ENCODE data around the gene ITGAX. TPM values are rescaled to one million over a fixed set of nuclear protein-coding genes. Genes with fewer than 3 reads are reported as not detected.

Gene ITGAX
- total and polyA plus RNA-seq, 7 donors = 0.60 to 7.6 (median 1.8) TPM

DNA sequence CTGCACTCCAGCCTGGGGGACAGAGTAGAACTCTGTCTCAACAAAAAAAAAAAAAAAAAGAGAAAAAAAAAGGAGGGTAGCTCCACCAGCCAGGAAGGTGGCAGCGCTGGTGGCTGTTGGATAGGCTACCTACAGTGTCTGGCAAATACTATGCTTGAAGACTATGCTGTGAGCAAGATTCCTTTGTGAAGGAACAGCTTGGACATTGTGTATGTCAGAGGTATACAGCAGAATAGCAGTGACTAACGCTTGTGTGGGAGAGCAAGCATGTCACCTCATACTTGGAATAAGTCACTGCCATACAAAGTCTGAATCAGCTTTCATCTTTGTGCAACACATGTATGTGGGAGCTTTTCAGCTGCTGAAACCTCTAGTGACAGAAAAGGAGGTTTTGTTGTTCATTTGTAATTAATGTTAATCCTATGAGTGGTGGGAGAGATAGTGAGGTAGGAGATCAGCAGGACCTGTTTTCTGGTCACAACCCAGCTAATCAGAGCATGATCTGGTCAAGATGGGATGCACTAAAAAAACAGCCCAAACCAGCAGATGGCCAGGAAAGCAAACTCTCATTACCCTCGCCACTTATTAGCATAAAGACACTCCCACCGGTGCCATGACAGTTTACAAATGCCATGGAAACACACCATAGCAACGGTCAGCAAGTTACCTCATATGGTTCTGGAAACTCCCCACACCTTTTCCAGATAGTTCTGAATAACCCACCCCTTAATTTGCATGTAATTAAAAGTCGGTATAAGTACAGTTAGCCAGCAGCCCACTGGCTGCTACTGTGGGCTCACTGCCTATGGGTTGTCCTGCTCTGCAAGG, 31.4 kb downstream of the ITGAX start:
- Histone ChIP-seq H3K27me3 (peaks cover 0 to 21% (median 0%) of the 10 kb centered on the region in 3 donors), H3K36me3 (no peaks in the 10 kb centered on the region), H3K9me3 (no peaks in the 10 kb centered on the region), H3K27ac (no peak overlapping the region), H3K4me1 (no peaks in the 10 kb centered on the region), H3K4me3 (no peak overlapping the region)
- DNase-seq = no peak
- WGBS, 2 donors = 22 to 51% methylated on average over 6 of the region's 6 CpGs
- intact Hi-C loops (cut with DNase I) = no loop called here
- TF ChIP-seq POLR2AphosphoS5 (IDR thresholded peaks at IDR 0.05) (no peak), POLR2A (IDR thresholded peaks at IDR 0.05) (no peak), CTCF (IDR thresholded peaks at IDR 0.05) (no peak), EP300 (IDR thresholded peaks at IDR 0.05) (no peak)

GRCh38 chr16:31388535-31388934, 33.6 kb downstream of the ITGAX start:
- TF ChIP-seq EP300 (IDR thresholded peaks at IDR 0.05) = no peak
- no peak for TF ChIP-seq POLR2AphosphoS5 (IDR thresholded peaks at IDR 0.05)
- no peak for TF ChIP-seq POLR2A (IDR thresholded peaks at IDR 0.05)
- TF ChIP-seq CTCF (IDR thresholded peaks at IDR 0.05) = no peak
- H3K27me3 ChIP-seq = peaks cover 0 to 11% (median 0%) of the 10 kb centered on the region in 3 donors
- no peak overlapping the region for H3K4me3 ChIP-seq
- H3K9me3 ChIP-seq = no peaks in the 10 kb centered on the region
- DNase-seq = no peak
- H3K36me3 ChIP-seq = no peaks in the 10 kb centered on the region
- H3K4me1 ChIP-seq = no peaks in the 10 kb centered on the region
- intact Hi-C loops (cut with DNase I) = no loop called here
- WGBS, 2 donors = 70 to 80% methylated on average over 2 of the region's 2 CpGs
- no peak overlapping the region for H3K27ac ChIP-seq

DNA sequence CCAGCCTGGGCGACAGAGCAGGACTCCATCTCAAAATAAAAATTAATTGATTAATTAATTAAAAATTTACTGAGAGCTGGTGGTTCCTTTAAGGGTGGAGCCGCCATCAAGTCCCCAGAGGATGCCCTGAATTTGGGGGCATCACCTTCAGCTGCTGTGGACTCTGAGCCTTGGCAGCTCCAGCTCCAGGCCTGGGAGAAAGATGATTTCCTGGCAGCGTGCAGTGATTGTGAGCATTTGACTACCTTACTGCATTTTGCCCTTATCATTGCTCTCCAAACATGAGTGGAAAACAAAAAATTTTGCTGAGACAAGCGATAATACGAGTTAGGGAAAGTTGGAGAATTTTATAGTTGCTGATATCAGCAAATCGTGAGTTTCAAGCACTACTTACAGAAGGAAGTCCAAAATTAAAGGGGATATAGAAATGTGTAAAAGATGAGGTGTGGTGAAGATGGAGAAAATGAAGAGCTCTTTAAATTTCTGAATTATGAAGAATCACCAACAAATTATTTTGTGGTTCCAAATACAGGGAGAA, 35.6 kb downstream of the ITGAX start:
- no peak for TF ChIP-seq POLR2A (IDR thresholded peaks at IDR 0.05)
- intact Hi-C loops (cut with DNase I) = no loop called here
- H3K27ac ChIP-seq = no peak overlapping the region
- WGBS, 2 donors = 66 to 75% methylated on average over 6 of the region's 6 CpGs
- DNase-seq = no peak
- no peaks in the 10 kb centered on the region for H3K36me3 ChIP-seq
- no peak overlapping the region for H3K4me3 ChIP-seq
- no peaks in the 10 kb centered on the region for H3K9me3 ChIP-seq
- H3K27me3 ChIP-seq = no peaks in the 10 kb centered on the region
- H3K4me1 ChIP-seq = no peaks in the 10 kb centered on the region

DNA sequence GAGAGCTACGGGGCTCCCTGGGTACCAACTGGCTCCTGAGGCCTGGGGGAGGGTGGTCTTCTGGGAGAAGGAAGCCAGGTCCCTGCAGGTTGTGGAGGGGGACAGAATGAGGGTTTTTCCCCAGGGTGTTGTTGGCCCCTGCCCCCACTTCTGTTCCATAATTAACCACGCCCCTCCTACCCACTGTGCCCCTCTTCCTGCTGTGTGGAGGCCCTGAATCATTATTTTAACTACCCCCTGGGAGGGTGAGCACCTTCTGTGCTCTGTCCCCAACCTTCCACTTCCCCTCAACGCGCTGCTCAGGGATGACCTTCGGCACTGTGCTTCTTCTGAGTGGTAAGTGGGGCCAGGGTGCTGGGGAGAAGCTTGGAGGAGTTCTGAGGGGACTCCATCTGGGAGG, 38.1 kb downstream of the ITGAX start, which contains the start of gene ITGAD:
Gene ITGAD (plus strand): TSS at position 280 of the 400 bp plus-strand sequence. CDS start 26 bp downstream, at position 306.
- no peaks in the 10 kb centered on the region for H3K9me3 ChIP-seq
- intact Hi-C loops (cut with DNase I) = no loop called here
- no peaks in the 10 kb centered on the region for H3K36me3 ChIP-seq
- DNase-seq = no peak
- no peak for TF ChIP-seq POLR2AphosphoS5 (IDR thresholded peaks at IDR 0.05)
- no peak for TF ChIP-seq EP300 (IDR thresholded peaks at IDR 0.05)
- TF ChIP-seq CTCF (IDR thresholded peaks at IDR 0.05) = no peak
- no peak for TF ChIP-seq POLR2A (IDR thresholded peaks at IDR 0.05)
- no peaks in the 10 kb centered on the region for H3K27me3 ChIP-seq
- WGBS, 2 donors = 53 to 63% methylated on average over 5 of the region's 5 CpGs
- H3K4me1 ChIP-seq = no peaks in the 10 kb centered on the region
- H3K27ac ChIP-seq = no peak within 1 kb of the TSS
- H3K4me3 ChIP-seq = no peak within 1 kb of the TSS

GRCh38 chr16:31395647-31396046, 40.7 kb downstream of the ITGAX start:
- intact Hi-C loops (cut with DNase I) = no loop called here
- no peak overlapping the region for H3K27ac ChIP-seq
- H3K4me3 ChIP-seq = no peak overlapping the region
- H3K4me1 ChIP-seq = no peaks in the 10 kb centered on the region
- H3K36me3 ChIP-seq = no peaks in the 10 kb centered on the region
- H3K9me3 ChIP-seq = peaks cover 0 to 2% (median under 1%) of the 10 kb centered on the region in 4 donors
- WGBS, 2 donors = 49 to 78% methylated on average over 6 of the region's 6 CpGs
- no peaks in the 10 kb centered on the region for H3K27me3 ChIP-seq
- peak; percentile 68 for DNase-seq
- TF ChIP-seq POLR2A (IDR thresholded peaks at IDR 0.05) (no peak), POLR2AphosphoS5 (IDR thresholded peaks at IDR 0.05) (no peak), EP300 (IDR thresholded peaks at IDR 0.05) (no peak), CTCF (IDR thresholded peaks at IDR 0.05) (no peak)

All from sigmoid colon (tissue), 7 donors.